Stimulated activated CD4-positive, alpha-beta T cell treated with anti-CD3 and anti-CD28 coated beads, TNF-alpha, amount 100 ng/mL, for 1 hour (primary cell): ENCODE measurements around the gene KIFAP3.
"Not testable (repeated sequence)": the region's sequence is repeated elsewhere in the genome, so short reads cannot be mapped to it uniquely, and the experiment has no call there.

ENCODE experiments used
- DNase-seq, 3 donors: peaks; one replicate each; pipeline ENCODE4 v3.0.0-alpha.2; 2020; ENCODE audit warnings: low read depth in 3 of 3, low spot score in 1 of 3

The KIFAP3 gene

DNA sequence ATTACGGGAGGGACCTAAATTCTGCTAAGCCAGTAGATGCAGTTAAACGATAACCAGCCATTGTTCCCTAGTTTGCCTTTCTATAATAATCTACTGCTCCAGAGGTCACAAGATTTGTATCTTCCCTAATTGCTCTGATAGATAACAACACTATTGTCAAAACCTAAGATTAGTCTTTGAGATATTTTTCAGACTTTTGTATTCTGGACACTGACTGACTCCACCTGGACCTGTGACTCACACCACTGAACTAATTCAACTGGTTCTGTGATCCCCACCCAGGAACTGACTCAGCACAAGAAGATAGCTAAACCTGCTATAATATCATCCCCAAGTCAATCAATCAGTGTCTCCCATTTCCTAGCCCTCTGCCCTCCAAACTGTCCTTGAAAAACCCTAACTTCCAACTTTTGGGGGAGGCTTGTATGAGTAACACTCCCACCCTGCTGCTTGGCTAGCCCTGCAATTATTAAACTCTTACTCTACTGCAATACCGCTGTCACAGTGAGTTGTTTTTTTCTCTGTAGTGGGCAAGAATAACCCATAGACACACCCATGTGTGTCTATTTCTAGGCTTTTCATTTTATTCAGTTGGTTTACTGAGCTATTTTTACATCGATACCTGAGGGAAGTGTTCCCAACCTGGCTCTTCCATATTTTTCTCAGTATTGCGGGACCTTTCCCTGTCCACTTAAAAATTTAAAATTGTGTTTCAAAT, 11.2 kb downstream of the KIFAP3 start:
- no peak for DNase-seq

DNA sequence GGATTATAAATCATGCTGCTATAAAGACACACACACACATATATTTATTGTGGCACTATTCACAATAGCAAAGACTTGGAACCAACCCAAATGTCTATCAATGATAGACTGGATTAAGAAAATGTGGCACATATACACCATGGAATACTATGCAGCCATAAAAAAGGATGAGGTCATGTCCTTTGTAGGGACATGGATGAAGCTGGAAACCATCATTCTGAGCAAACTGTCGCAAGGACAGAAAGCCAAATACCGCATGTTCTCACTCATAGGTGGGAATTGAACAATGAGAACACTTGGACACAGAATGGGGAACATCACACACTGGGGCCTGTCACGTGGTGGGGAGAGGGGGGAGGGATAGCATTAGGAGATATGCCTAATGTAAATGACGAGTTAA, 12.8 kb downstream of the KIFAP3 start:
- DNase-seq: not testable (repeated sequence)

DNA sequence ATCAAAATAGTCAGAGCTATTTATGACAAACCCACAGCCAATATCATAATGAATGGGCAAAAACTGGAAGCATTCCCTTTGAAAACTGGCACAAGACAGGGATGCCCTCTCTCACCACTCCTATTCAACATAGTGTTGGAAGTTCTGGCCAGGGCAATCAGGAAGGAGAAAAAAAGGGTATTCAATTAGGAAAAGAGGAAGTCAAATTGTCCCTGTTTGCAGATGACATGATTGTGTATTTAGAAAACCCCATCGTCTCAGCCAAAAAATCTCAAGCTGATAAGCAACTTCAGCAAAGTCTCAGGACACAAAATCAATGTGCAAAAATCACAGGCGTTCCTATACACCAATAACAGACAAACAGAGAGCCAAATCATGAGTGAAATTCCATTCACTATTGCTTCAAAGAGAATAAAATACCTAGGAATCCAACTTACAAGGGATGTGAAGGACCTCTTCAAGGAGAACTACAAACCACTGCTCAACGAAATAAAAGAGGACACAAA, 14.4 kb downstream of the KIFAP3 start:
- DNase-seq: not testable (repeated sequence)

DNA sequence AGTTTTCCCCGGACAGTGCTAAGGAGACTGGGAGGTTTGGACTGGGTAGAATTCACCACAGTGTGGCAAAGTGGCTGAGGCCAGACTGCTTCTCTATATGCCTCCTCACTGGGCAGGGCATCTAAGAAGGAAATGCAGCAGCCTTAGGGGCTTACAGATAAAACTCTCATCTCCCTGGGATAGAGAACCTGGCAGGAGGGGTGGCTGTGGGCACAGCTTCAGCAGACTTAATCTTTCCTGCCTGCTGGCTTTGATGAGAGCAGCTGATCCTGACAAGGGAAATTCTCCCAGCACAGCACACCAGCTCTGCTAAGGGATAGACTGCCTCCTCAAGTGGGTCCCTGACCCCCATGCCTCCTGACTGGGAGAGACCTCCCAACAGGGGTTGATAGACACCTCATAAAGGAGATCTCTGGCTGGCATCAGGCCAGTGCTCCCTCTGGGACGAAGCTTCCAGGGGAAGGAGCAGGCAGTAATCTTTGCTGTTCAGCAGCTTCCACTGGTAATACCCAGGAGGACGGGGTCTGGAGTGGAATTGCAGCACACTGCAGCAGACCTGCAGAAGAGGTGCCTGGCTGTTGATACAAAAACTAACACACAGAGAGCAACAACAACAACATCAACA, 25.2 kb downstream of the KIFAP3 start:
- DNase-seq: no peak

DNA sequence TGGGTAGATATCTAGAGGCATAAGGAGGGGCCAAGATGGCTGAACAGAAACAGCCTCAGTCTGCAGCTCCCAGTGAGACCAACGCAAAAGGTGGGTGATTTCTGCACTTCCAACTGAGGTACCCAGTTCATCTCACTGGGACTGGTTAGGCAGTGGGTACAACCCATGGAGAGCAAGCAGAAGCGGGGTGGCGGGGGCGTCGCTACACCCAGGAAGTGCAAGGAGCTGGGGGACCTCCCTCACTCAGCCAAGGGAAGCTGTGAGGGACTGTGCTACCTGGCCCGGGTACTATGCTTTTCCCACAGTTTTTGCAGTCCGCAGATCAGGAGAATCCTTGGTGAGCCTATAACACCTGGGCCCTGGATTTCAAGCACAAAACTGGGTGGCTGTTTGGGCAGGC, 26.0 kb downstream of the KIFAP3 start:
- DNase-seq: no peak

DNA sequence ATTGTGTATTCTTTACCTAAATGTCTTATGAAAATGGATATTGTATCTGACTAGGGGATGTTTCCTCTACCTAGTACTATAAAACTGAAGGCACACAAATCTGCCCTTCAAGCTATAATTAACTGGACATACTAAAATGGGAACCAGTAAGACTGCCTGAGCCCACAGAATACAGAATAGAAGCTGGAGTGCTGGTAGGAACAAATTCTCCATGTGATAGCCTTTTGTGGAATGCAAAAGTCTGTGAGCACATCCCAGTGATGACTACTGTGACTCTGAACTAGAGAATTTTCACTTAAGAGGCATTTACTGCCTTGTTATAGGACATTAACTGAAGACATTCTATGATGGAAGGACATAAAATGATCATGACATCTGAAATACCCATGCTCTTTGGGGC, 30.3 kb downstream of the KIFAP3 start:
- no peak for DNase-seq

DNA sequence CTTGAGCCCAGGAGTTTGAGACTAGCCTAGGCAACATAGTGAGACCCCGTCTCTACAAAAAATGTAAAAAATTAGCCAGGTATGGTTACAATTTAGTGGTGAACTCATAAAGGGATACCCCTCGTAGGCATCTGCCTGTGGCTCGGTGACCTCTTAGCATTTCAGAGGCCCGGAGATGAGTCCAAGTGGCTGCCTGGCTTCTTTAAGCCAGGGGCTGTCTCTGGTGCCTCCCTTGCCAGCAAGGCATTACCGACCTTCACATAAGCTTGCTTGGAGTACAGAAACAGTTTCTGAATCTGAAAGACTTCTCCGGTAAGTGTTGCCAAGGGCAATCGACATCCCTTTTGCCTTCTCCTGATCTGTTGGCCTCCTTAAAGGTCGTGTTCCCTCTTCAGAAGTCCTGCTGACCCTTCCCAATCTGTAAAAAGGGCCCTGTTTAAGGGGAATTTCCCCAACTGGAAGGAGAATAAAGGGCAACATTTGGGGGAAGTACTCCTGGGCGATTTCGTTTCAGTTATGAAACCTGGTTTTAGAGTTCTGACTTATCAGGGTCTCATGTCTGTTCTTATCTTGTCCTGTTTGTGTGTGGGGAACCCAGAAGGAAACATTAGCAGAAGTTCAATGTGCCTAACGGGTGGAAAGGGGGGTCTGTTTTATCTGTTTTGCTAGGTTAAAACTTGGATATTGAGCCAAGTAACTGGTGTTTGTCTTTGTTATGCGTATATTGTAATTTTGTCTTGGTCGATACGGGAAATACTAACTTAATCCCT, 32.9 kb downstream of the KIFAP3 start:
- no peak for DNase-seq

DNA sequence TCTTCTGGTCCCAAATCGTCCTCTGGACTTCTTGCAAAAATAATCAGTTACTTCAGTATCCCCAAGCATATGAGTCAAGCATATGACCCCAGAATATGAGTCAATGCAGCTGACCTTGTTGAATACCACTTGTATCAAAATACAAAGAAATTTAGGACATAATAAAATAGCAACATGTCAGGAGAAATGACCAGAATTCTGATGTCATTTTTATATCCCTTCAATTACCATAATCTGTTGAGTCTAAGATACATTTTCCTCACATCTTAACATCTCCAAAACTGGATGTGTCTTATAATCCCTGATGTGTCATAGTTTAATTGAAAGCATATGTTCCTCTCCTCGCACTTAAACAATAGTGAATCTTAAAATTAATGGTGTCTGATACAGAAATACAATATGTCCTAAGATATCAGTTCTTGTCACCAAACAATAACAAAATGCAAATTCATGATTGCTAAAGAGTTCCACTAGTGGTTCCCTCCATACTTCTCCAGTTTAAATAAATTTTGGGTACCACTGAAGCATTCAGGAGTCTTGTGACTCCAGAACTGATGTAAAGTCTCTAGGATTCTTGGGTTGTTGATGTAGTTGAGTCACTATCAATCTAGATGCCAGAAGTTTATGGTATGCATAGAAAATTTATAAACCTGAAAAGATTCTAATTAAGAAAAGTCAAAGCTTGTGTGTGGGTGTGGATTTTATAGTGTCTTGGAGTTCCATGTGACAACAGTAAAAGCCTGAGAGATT, 41.8 kb downstream of the KIFAP3 start:
- no peak for DNase-seq

DNA sequence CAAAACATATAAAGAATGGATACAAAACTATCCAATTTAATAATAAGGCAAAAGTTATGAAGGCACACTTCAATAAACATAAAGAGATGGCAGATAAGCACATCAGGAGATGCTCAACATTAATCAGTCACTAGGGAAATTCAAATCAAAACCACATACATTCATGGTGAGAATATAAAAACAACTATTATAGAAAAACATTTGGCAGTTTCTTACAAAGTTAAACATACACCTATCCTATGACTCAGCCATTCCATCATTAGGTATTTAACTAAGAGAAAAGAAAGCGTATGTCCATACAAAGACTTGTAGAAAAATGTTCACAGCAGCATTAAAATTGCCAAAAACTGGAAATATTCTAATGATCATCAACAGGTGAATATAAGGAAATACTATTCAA, 44.3 kb downstream of the KIFAP3 start:
- DNase-seq: no peak

DNA sequence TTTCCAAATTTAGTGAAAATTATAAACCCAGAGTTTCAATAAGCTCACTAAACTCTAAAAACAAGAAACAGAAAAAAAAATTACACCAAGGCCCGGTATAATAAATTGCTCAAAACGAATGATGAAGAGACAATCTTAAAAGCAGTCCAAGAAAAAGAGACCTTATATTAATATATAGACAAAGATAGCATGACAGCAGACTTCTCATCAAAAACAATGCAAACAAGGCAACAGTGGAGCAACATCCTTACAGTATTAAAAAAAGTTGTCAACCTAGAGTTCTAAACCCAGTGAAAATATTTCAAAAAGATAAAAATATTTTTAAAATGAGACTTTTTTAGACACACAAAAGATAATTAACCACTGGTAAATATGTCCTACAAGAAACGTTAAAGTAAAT, 46.7 kb downstream of the KIFAP3 start:
- DNase-seq: no peak

DNA sequence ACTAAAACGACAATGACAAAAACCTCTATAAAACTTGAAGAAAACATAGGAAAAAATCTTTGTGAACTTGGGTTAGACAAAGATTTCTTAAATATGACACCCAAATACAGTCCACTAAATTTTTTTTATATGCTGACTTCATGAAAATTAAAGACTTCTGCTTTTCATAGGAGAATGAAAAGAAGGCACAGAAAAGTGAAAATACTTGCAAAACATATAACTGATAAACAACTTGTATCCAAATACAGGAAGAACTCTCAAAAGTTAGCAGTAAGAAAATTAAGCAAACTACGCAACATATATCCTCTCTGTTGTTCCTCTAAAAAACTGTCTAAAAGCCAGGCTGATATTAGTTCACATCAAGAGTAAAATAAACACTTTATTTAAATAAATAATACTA, 53.6 kb downstream of the KIFAP3 start:
- no peak for DNase-seq

DNA sequence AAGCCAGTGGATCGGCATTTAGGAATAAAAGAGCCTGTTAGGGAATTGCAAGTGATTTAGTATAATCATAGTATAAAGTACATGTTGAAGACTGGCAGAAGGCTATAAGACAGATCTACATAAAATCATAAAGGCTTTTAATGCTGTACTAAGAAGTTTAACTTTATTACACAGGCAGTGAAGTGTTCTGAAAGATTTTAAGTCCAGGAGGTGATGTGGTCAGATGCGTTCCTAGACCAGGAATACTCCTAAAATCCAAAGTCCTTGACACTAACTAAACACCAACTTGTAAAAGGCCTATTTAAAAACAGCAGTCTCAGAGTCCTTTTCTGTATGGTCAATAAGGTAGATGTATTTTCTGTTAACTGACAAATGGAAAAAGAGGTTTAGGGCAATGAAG, 57.0 kb downstream of the KIFAP3 start:
- no peak for DNase-seq

DNA sequence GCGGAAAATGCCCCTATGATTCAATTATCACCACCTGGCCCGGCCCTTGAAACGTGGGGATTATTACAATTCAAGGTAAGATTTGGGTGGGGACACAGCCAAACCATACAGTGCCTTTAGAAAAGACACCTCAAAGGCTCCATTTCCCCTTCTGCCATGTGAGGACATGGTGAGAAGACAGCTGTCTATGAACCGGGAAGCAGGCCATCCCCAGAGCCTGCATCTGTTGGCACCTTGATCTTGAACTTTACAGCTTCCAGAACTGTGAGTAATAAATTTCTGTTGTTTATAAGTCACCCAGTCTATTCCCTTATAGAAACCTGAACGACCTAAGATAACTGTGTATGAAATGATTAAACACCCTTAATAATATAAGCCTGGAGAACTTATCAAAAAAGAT, 61.6 kb downstream of the KIFAP3 start:
- no peak for DNase-seq

DNA sequence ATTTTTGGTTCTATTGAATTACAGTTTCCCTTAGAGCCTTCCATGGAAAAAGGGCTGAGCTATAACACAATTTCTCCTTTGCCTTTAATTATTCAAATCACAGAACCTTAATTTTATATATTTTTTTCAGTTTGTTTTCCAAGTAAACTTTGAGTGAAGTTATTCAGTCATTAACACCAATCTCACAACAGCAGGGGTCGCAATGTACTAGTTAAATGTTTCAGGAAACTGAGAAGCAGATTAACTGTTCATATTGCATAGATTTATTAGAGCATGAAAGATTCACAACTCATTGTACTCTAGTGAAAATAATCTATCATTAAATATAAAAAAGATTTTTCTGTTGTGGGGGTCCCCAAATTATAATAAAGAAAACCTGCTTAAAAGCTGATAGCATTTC, 64.1 kb downstream of the KIFAP3 start:
- DNase-seq: no peak

DNA sequence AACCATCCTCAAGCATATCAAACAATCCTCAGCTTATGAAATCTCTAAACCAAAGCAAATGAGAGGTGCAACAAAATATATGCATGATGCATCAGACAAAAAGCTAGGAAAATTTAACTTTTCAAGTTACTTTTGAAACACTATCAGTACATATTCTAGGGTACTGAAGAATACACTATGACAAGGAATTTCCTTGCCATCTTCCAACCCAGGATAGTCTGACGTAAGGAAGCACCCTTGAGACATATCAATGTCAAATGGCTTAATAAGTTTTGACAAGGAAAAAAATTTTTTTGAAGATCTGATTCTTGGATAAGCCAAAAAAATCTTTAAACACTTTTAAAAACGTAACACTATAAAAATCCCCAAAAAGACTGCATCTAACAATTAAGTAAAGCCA, 64.9 kb downstream of the KIFAP3 start:
- no peak for DNase-seq

DNA sequence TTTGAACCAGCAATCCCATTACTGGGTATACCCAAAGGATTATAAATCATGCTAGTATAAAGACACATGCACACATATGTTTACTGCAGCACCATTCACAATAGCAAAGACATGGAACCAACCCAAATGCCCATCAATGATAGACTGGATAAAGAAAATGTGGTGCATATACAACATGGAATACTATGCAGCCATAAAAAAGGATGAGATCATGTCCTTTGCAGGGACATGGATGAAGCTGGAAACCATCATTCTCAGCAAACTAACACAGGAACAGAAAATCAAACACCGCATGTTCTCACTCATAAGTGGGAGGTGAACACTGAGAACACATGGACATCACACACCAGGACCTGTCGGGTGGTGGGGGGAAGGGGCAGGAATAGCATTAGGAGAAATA, 65.8 kb downstream of the KIFAP3 start:
- DNase-seq: not testable (repeated sequence)

DNA sequence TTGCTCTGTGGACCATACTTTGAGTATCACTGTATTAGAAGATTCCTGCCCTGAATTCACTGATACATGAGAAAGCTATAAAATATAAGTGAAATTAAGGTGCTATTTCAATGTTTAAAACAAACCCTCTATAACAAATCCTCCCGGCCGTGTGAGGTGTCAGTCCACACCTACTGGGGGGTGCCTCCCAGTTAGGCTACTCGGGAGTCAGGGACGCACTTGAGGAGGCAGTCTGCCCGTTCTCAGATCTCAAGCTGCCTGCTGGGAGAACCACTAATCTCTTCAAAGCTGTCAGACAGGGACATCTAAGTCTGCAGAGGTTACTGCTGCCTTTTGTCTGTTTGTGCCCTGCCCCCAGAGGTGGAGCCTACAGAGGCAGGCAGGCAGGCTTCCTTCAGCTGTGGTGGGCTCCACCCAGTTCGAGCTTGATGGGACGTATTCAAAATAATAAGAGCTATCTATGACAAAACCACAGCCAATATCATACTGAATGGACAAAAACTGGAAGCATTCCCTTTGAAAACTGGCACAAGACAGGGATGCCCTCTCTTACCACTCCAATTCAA, 71.1 kb downstream of the KIFAP3 start:
- not testable (repeated sequence) for DNase-seq

DNA sequence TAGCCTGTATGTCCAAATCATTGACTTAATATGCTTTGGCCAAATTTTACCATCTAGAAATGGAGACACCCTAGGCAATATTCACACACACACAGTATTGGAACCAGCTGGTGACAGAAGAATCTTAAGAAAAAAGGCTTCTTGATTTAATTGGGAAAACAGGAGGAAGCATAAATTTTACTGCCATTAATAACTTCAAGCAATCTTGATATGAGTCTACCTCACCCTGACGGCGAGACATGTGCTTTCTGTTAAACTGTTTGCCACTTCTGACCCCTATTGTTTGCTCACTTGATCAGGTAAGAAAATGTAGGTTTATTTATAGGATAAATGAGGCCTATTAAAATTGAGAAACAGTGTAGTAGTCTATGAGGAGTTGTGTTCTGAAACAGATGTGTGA, 73.2 kb downstream of the KIFAP3 start:
- DNase-seq: no peak

DNA sequence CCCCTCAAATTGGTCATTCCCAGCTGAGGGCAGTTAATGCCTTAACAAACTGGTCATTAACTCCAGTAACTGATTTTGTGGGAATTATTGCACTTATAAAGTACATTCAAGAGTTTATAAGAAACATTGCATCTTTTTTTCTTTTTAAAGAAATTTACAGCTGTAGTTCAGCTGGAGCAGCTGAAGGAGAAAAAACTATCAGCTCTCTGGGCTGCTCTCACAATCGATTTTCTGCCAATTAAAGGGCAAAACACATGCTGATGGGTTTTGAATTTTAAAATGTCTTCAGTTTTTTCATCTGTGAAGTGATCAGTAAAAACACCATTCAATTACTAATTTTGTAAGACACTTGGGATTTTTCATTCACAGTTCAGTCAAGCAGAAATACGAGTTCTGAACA, 74.7 kb downstream of the KIFAP3 start:
- DNase-seq: no peak

DNA sequence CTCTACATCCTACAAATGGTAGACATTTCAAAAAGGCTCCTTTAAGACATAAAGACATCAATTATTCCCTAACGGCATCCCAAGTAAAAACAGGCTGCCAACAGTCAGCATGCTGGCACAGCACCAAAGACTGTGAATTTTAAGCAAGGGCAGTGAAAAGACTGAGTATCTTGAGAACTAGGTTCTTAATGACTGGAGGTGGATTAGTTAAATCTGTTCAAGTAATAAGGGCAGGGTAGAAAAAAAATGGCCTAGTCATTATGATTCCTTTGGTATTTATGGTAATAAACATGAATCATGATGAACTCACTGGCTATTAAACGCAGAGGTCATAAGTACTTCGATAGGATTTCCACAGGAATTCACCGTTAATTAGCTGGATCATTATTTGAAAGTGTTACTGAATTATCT, 75.2 kb downstream of the KIFAP3 start:
- no peak for DNase-seq

DNA sequence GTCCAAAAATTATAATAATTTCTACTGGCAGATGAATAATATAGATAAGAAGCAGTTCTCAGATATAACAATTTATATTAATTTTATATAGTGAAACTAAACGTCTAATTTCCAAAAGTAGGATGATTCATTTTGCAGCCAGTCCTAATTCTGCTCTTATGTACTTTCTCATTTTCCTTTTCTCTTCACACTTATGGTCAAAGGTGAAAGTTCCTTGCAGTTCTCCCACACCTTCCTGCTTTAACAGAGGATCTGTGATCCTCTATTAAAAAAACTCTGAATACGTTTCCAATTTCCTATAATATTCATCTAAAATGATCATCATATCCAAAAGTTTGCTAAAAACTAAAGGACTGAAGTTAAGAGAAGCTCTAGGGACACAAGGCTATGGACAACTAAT, 78.5 kb downstream of the KIFAP3 start:
- DNase-seq: no peak
